ENCODE data around the gene CAMK2D. TPM values are rescaled to one million over a fixed set of nuclear protein-coding genes. Genes with fewer than 3 reads are reported as not detected.

The CAMK2D gene
- polyA plus RNA-seq, 3 donors = 71.4 to 80.6 (median 79.8) TPM

Other genes with a start within 250 kb of the CAMK2D start
- gene ARSJ, start 217.9 kb upstream of the CAMK2D start, polyA plus RNA-seq (ENCODE audit: insufficient read length in 3 of 3) = 10 to 100 TPM; 16.8 to 21.3 (median 19.2) TPM